ENCODE data around the gene LTC4S.

Gene LTC4S

GRCh38 chr5:179791881-179792611, 1.7 kb upstream of the LTC4S start:
- no peaks in the 10 kb centered on the region for H3K36me3 ChIP-seq (ENCODE audit: insufficient read depth, low read length)
- no peak overlapping the region for H3K4me3 ChIP-seq (ENCODE audit: low read depth, low read length, poor library complexity, severe bottlenecking)
- H3K4me2 ChIP-seq (ENCODE audit: low read length), result no peak overlapping the region
- no peak overlapping the region for H3K27ac ChIP-seq (ENCODE audit: low read depth, low read length, poor library complexity, severe bottlenecking)
- no peaks in the 10 kb centered on the region for H3K27me3 ChIP-seq (ENCODE audit: insufficient read depth, low read length)
- H2AFZ ChIP-seq (ENCODE audit: low read length), result no peak overlapping the region
- H3K9me3 ChIP-seq (ENCODE audit: low read length), result no peaks in the 10 kb centered on the region
- H3F3A ChIP-seq (ENCODE audit: insufficient read depth, low read length), result no peaks in the 10 kb centered on the region
- no peaks in the 10 kb centered on the region for H4K20me1 ChIP-seq (ENCODE audit: insufficient read depth, low read length)
- no peaks in the 10 kb centered on the region for H3K79me2 ChIP-seq (ENCODE audit: insufficient read depth, low read length)
- TF ChIP-seq EZH2 (IDR thresholded peaks at IDR 0.05; ENCODE audit: borderline replicate concordance, low read length) (no peak), CTCF (IDR thresholded peaks at IDR 0.05; ENCODE audit: low read length) (no peak)
- H3K9ac ChIP-seq (ENCODE audit: low read length), result no peak overlapping the region
- peaks cover 21% of the 10 kb centered on the region for H3K4me1 ChIP-seq (ENCODE audit: insufficient read depth, low read length, severe bottlenecking)
- H3K9me2 ChIP-seq (ENCODE audit: low read depth, low read length), result no peaks in the 10 kb centered on the region

- H3K9me3 ChIP-seq (ENCODE audit: low read length), result no peaks in the 10 kb centered on the region
- H3K9me2 ChIP-seq (ENCODE audit: low read depth, low read length), result no peaks in the 10 kb centered on the region
- H3K4me3 ChIP-seq (ENCODE audit: low read depth, low read length, poor library complexity, severe bottlenecking), result no peak overlapping the region
- no peak overlapping the region for H2AFZ ChIP-seq (ENCODE audit: low read length)
- H3K9ac ChIP-seq (ENCODE audit: low read length), result no peak overlapping the region
- no peaks in the 10 kb centered on the region for H3K36me3 ChIP-seq (ENCODE audit: insufficient read depth, low read length)
- peaks cover 21% of the 10 kb centered on the region for H3K4me1 ChIP-seq (ENCODE audit: insufficient read depth, low read length, severe bottlenecking)
- no peaks in the 10 kb centered on the region for H3K79me2 ChIP-seq (ENCODE audit: insufficient read depth, low read length)
- no peak overlapping the region for H3K4me2 ChIP-seq (ENCODE audit: low read length)
- H3K27me3 ChIP-seq (ENCODE audit: insufficient read depth, low read length), result no peaks in the 10 kb centered on the region
- H3F3A ChIP-seq (ENCODE audit: insufficient read depth, low read length), result no peaks in the 10 kb centered on the region
- no peak overlapping the region for H3K27ac ChIP-seq (ENCODE audit: low read depth, low read length, poor library complexity, severe bottlenecking)
- TF ChIP-seq EZH2 (IDR thresholded peaks at IDR 0.05; ENCODE audit: borderline replicate concordance, low read length) (no peak), CTCF (IDR thresholded peaks at IDR 0.05; ENCODE audit: low read length) (no peak)
- no peaks in the 10 kb centered on the region for H4K20me1 ChIP-seq (ENCODE audit: insufficient read depth, low read length)
These were observed 946 bp upstream of the LTC4S start for GRCh38 chr5:179792612-179793467.

GRCh38 chr5:179794171-179794570, 385 bp downstream of the LTC4S start:
- no peaks in the 10 kb centered on the region for H3K9me2 ChIP-seq (ENCODE audit: low read depth, low read length)
- TF ChIP-seq EZH2 (IDR thresholded peaks at IDR 0.05; ENCODE audit: borderline replicate concordance, low read length), result no peak
- no peak for TF ChIP-seq CTCF (IDR thresholded peaks at IDR 0.05; ENCODE audit: low read length)
- no peak overlapping the region for H3K27ac ChIP-seq (ENCODE audit: low read depth, low read length, poor library complexity, severe bottlenecking)
- no peaks in the 10 kb centered on the region for H3K27me3 ChIP-seq (ENCODE audit: insufficient read depth, low read length)
- peaks cover 21% of the 10 kb centered on the region for H3K4me1 ChIP-seq (ENCODE audit: insufficient read depth, low read length, severe bottlenecking)
- no peaks in the 10 kb centered on the region for H4K20me1 ChIP-seq (ENCODE audit: insufficient read depth, low read length)
- H3K9ac ChIP-seq (ENCODE audit: low read length), result no peak overlapping the region
- H3K9me3 ChIP-seq (ENCODE audit: low read length), result no peaks in the 10 kb centered on the region
- H2AFZ ChIP-seq (ENCODE audit: low read length), result no peak overlapping the region
- no peaks in the 10 kb centered on the region for H3K36me3 ChIP-seq (ENCODE audit: insufficient read depth, low read length)
- H3F3A ChIP-seq (ENCODE audit: insufficient read depth, low read length), result no peaks in the 10 kb centered on the region
- no peaks in the 10 kb centered on the region for H3K79me2 ChIP-seq (ENCODE audit: insufficient read depth, low read length)
- no peak overlapping the region; the same call in 1 of the 2 replicates for H3K4me2 ChIP-seq (ENCODE audit: low read length)
- H3K4me3 ChIP-seq (ENCODE audit: low read depth, low read length, poor library complexity, severe bottlenecking), result no peak overlapping the region

Measured in OCI-LY1 (cell line).